Parathyroid adenoma (tissue), 2 donors: ENCODE results near the gene ZNF362.

Experiments used
- H2AFZ ChIP-seq: fragments of 300-600 bp; sonication (generic); one replicate; pipeline ENCODE4 v1.7.0; 2017; ENCODE audit warnings: antibody characterized with exemption, mild to moderate bottlenecking
- H3K27ac ChIP-seq: fragments of 300-600 bp; sonication (generic); one replicate; pipeline ENCODE4 v1.7.0; 2017
- H3K27me3 ChIP-seq: fragments of 300-600 bp; sonication (generic); one replicate; pipeline ENCODE4 v1.7.0; 2017; ENCODE audit warnings: low read length; ENCODE audit not compliant: control insufficient read depth, insufficient read depth
- H3K36me3 ChIP-seq: fragments of 300-600 bp; sonication (generic); one replicate; pipeline ENCODE4 v1.7.0; 2017; ENCODE audit warnings: low read length; ENCODE audit not compliant: control insufficient read depth, insufficient read depth
- H3K4me1 ChIP-seq: fragments of 300-600 bp; sonication (generic); one replicate; pipeline ENCODE4 v1.7.0; 2017; ENCODE audit warnings: control low read depth
- H3K4me2 ChIP-seq: fragments of 300-600 bp; sonication (generic); one replicate; pipeline ENCODE4 v1.7.0; 2017; ENCODE audit warnings: low read length
- H3K4me3 ChIP-seq: fragments of 300-600 bp; sonication (generic); one replicate; pipeline ENCODE4 v1.7.0; 2017; ENCODE audit warnings: low read depth, low read length
- H3K79me2 ChIP-seq: fragments of 300-600 bp; sonication (generic); one replicate; pipeline ENCODE4 v1.7.0; 2017; ENCODE audit warnings: control low read depth
- H3K9ac ChIP-seq: fragments of 300-600 bp; sonication (generic); one replicate; pipeline ENCODE4 v1.7.0; 2017; ENCODE audit warnings: mild to moderate bottlenecking
- H3K9me3 ChIP-seq: fragments of 300-600 bp; sonication (generic); one replicate; pipeline ENCODE4 v1.7.0; 2017; ENCODE audit warnings: low read length; ENCODE audit not compliant: control insufficient read depth
- TF ChIP-seq, protein P1 (sequence below): fragments of 300-600 bp; sonication (generic); IDR thresholded peaks from one replicate; pipeline ENCODE4 v1.7.0; 2017; ENCODE audit warnings: antibody characterized with exemption, mild to moderate bottlenecking
- donor health status: primary hyperparathyroidism.

Gene ZNF362

DNA sequence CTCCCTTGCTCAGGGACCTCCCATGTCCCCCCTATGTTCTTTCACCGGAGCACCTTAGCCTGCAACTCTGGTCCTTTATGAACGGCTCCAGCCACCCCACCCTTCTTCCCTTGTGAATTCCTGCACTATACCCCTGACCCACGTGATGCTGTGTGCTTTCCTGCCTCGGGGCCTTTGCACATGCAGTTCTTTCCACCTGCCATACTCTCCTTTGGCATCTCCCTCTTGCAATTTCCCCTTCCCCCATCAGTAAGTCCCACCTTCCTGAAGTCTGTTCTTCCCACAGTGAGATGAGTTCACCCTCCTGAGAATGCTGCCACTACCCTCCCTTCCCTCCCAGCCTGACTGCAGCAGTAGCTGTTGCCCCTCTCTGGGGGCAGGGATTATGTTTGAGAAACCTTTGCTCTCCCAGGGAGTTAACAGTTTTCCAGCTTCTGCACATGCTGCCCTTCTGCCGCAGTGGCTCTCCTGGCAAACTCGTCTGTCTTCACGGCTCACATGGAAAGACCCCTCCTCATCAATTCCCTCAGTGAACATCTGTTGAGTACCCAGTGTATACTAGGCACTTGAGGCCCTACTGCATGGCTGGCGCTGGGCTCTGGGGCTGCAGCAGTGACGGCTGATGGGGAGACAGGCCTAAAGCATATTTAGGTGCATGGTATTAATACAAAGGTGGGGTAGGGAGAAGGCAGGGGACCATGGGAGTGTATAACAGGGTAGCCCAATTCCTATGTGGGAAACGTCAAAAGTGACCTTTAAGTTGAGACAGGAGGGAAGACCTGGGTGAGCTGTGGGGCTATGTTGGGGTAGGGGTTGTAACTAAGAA lies 9.7 kb downstream of the ZNF362 start:
- H3K4me1 ChIP-seq = no peaks in the 10 kb centered on the region
- no peak overlapping the region for H2AFZ ChIP-seq
- H3K4me3 ChIP-seq = no peak overlapping the region
- H3K9ac ChIP-seq = no peak overlapping the region
- no peak overlapping the region for H3K27ac ChIP-seq
- H3K9me3 ChIP-seq = no peaks in the 10 kb centered on the region
- H3K36me3 ChIP-seq = no peaks in the 10 kb centered on the region
- no peaks in the 10 kb centered on the region for H3K27me3 ChIP-seq
- peaks cover 44% of the 10 kb centered on the region for H3K79me2 ChIP-seq
- no peak overlapping the region for H3K4me2 ChIP-seq
- TF ChIP-seq, protein P1, sequence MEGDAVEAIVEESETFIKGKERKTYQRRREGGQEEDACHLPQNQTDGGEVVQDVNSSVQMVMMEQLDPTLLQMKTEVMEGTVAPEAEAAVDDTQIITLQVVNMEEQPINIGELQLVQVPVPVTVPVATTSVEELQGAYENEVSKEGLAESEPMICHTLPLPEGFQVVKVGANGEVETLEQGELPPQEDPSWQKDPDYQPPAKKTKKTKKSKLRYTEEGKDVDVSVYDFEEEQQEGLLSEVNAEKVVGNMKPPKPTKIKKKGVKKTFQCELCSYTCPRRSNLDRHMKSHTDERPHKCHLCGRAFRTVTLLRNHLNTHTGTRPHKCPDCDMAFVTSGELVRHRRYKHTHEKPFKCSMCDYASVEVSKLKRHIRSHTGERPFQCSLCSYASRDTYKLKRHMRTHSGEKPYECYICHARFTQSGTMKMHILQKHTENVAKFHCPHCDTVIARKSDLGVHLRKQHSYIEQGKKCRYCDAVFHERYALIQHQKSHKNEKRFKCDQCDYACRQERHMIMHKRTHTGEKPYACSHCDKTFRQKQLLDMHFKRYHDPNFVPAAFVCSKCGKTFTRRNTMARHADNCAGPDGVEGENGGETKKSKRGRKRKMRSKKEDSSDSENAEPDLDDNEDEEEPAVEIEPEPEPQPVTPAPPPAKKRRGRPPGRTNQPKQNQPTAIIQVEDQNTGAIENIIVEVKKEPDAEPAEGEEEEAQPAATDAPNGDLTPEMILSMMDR = no peak

DNA sequence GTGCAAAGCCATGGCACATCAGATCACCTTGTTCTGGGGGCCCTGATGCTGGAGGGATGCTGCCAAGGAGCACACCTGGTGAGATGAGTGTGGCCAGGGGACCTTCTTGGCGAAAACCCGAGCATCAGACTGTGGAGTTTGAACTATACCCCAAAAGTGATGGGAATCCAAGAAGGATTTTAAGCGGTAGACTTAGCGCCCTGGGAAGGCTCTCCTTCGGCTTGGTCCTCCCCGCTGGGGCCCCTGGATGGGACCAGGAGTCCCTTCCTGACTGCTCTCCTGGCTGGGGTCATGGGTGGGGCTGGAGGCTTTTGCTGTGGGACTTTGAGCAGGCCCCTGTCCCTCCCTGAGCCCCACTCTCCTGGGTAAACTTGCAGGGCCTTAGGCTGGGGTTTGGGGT lies 10.5 kb downstream of the ZNF362 start:
- Histone ChIP-seq H3K79me2 (peaks cover 47% of the 10 kb centered on the region), H3K4me2 (no peak overlapping the region), H3K36me3 (no peaks in the 10 kb centered on the region), H2AFZ (no peak overlapping the region), H3K27ac (no peak overlapping the region), H3K9me3 (no peaks in the 10 kb centered on the region), H3K9ac (no peak overlapping the region), H3K27me3 (no peaks in the 10 kb centered on the region), H3K4me1 (no peaks in the 10 kb centered on the region), H3K4me3 (no peak overlapping the region)
- TF ChIP-seq, protein P1 = no peak

DNA sequence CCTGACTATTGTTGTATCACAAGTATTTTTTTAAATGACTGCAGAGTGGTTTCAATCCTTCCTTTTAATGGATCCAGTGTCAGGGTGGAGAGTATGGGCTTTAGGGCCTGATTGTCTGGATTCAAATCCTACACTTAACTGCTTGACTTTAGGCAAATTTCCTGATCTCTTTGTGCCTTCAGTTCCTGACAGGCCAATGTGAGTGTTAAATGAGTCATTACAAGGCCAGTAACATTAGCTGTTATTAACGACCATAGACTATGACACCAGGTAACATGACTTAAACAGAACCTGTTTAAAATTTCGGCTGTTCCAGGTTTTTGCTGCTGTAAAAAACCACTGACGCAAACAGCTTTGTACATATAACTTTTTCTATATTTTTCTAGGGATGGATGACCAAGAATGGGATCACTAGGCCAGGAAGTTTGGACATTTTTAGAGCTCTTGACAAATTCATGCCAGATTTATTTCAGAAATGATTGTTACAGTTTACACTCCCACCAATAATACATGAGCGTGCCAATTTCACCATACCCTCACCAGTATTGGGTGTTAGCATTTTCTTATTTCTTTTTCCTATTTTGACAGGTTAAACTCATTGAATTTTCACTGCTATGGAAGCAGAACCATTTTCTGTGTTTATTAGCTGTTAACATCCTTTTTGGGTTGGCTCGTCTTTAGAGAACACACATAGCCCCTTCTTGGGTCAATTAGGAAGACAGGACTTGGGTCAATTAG lies 11.3 kb downstream of the ZNF362 start:
- TF ChIP-seq, protein P1 = no peak
- Histone ChIP-seq H3K4me1 (no peaks in the 10 kb centered on the region), H3K4me3 (no peak overlapping the region), H3K27me3 (no peaks in the 10 kb centered on the region), H2AFZ (no peak overlapping the region), H3K36me3 (no peaks in the 10 kb centered on the region), H3K79me2 (peaks cover 45% of the 10 kb centered on the region), H3K9ac (no peak overlapping the region), H3K27ac (no peak overlapping the region), H3K9me3 (no peaks in the 10 kb centered on the region), H3K4me2 (no peak overlapping the region)

DNA sequence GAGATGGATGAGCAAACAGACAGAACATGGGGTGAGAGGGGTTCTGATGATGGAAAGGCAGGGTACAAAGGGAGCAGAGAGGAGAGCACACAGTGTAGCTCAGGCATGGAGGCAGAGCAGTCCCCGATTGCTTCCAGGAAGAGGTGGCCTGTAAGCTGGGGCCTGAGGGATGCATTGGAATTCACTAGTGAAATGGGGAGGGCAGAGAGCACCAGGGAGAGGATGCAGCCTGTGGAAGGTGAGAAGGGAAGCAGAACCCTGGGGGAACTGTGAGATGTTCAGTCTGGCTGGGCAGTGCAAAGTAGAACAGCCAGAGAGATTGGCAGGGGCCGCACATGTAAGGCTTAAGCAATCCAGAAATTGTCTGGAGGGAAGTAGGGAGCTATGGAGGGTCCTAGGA lies 12.2 kb downstream of the ZNF362 start:
- no peaks in the 10 kb centered on the region for H3K36me3 ChIP-seq
- no peaks in the 10 kb centered on the region for H3K4me1 ChIP-seq
- H3K9me3 ChIP-seq = no peaks in the 10 kb centered on the region
- no peak overlapping the region for H3K27ac ChIP-seq
- H2AFZ ChIP-seq = no peak overlapping the region
- H3K4me2 ChIP-seq = no peak overlapping the region
- H3K79me2 ChIP-seq = peaks cover 39% of the 10 kb centered on the region
- no peak overlapping the region for H3K9ac ChIP-seq
- TF ChIP-seq, protein P1 = no peak
- H3K27me3 ChIP-seq = no peaks in the 10 kb centered on the region
- H3K4me3 ChIP-seq = no peak overlapping the region
